SK-N-SH treated with all-trans-retinoic acid at 6 μM for 48 hours (cell line): Measurements from ENCODE around the gene REEP6.

Experiments
- ATAC-seq: fragments of 200-7000 bp; cut with Tn5 transposase; 3 replicates; pipeline ENCODE4 v1.9.1; 2020; ENCODE audit warnings: mild to moderate bottlenecking, moderate library complexity
- ARNTL ChIP-seq: fragments of 450-650 bp; formaldehyde crosslinking; IDR thresholded peaks from 2 replicates; pipeline ENCODE4 v1.5.0; 2020; ENCODE audit warnings: low read depth, mild to moderate bottlenecking, moderate library complexity, borderline replicate concordance
- BACH2 ChIP-seq: fragments of 250-450 bp; sonication (Bioruptor Pico); IDR thresholded peaks from 2 replicates; pipeline ENCODE4 v1.9.0; 2021; ENCODE audit warnings: mild to moderate bottlenecking, borderline replicate concordance
- CSDC2 ChIP-seq: fragments of 250-450 bp; sonication (Bioruptor Pico); IDR thresholded peaks from 2 replicates; pipeline ENCODE4 v1.5.0; 2020; ENCODE audit warnings: mild to moderate bottlenecking, moderate library complexity
- CSRNP3 ChIP-seq: fragments of 250-450 bp; sonication (Bioruptor Pico); IDR thresholded peaks from 2 replicates; pipeline ENCODE4 v1.5.1; 2021; ENCODE audit warnings: mild to moderate bottlenecking, moderate library complexity
- ISL1 ChIP-seq: fragments of 250-450 bp; sonication (Bioruptor Pico); IDR thresholded peaks from 2 replicates; pipeline ENCODE4 v2.1.2; 2022; ENCODE audit warnings: mild to moderate bottlenecking, moderate library complexity
- PPARA ChIP-seq: fragments of 250-450 bp; sonication (Bioruptor Pico); IDR thresholded peaks from 2 replicates; pipeline ENCODE4 v1.5.0; 2020; ENCODE audit warnings: mild to moderate bottlenecking, borderline replicate concordance
- TCF4 ChIP-seq: fragments of 250-450 bp; sonication (Bioruptor Pico); IDR thresholded peaks from 2 replicates; pipeline ENCODE4 v1.8.0; 2021; ENCODE audit warnings: mild to moderate bottlenecking, moderate library complexity, borderline replicate concordance
- TOX ChIP-seq: fragments of 250-450 bp; sonication (Bioruptor Pico); IDR thresholded peaks from 2 replicates; pipeline ENCODE4 v1.8.0; 2021; ENCODE audit warnings: mild to moderate bottlenecking, moderate library complexity, borderline replicate concordance
- TSHZ2 ChIP-seq: fragments of 250-450 bp; sonication (Bioruptor Pico); IDR thresholded peaks from 2 replicates; pipeline ENCODE4 v1.5.0; 2020; ENCODE audit warnings: mild to moderate bottlenecking, moderate library complexity
- ZC3H10 ChIP-seq: fragments of 250-450 bp; sonication (Bioruptor Pico); IDR thresholded peaks from 2 replicates; pipeline ENCODE4 v1.5.1; 2021; ENCODE audit warnings: mild to moderate bottlenecking, moderate library complexity
- ZFP3 ChIP-seq: fragments of 250-450 bp; sonication (Bioruptor Pico); IDR thresholded peaks from 2 replicates; pipeline ENCODE4 v1.5.0; 2020; ENCODE audit warnings: mild to moderate bottlenecking, moderate library complexity
- ZFP30 ChIP-seq: fragments of 450-650 bp; formaldehyde crosslinking; IDR thresholded peaks from 2 replicates; pipeline ENCODE4 v1.5.0; 2022; ENCODE audit warnings: mild to moderate bottlenecking, moderate library complexity
- ZNF565 ChIP-seq: fragments of 450-650 bp; formaldehyde crosslinking; conservative IDR thresholded peaks from 2 replicates; pipeline ENCODE4 v1.5.0; 2020; ENCODE audit warnings: low read depth, mild to moderate bottlenecking, moderate library complexity
- ZNF70 ChIP-seq: fragments of 450-650 bp; formaldehyde crosslinking; IDR thresholded peaks from 2 replicates; pipeline ENCODE4 v1.5.0; 2020; ENCODE audit warnings: mild to moderate bottlenecking, moderate library complexity
- ZNF8 ChIP-seq: fragments of 450-650 bp; formaldehyde crosslinking; IDR thresholded peaks from 2 replicates; pipeline ENCODE4 v1.5.0; 2020; ENCODE audit warnings: mild to moderate bottlenecking, moderate library complexity
- TF ChIP-seq, protein P1 (sequence below): fragments of 250-450 bp; sonication (Bioruptor Pico); IDR thresholded peaks from 2 replicates; pipeline ENCODE4 v1.8.0; 2020; ENCODE audit warnings: mild to moderate bottlenecking, moderate library complexity, borderline replicate concordance

Gene REEP6

DNA sequence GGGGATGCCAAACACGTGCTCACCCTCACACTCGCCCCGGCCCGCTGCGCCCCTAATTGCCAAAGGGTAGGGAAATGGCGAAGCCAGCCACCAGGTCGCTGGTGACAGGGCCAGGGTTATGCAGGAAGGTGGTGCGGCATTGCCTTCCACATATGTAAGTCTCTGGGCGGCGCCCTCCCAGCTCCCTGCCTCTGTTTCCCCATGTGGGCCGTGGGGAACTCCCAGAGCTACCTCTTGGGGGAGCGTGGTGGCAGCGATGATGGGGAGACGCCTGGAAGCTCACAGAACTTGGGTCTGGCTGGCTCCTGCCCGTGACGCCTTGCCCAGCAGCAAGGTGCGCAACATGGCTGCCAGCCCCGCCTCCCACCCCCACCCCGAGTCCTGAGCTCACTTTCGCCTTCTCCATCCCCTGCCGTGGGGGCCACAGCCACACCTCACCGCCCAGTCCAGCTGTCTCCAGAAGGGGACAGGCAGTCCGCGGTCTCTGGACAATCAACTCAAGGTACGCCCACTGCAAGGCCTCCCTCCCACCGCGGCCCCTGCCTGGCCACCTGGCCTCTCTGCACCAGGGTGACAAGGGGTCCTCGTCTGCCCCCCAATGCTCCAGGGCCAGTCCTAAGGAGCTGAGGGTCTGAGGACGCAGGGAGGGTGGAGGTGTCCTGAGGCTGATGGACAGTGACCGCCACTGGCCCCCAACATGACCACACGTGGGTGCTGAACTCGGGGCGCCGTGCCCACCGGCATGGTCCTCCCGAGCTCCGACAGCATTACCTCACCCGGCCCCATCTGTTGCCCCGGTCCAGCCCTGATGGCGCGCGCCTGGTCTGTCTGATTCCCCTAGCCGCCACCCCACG is 18.5 kb upstream of the REEP6 start:
- no peak; the same call in 1 of the 3 replicates for ATAC-seq
- TF ChIP-seq ZFP30 (CRISPR knock-in tag) (no peak), ZNF8 (CRISPR knock-in tag) (no peak), ARNTL (no peak), BACH2 (no peak), ZNF70 (CRISPR knock-in tag) (no peak)
- TF ChIP-seq, protein P1, sequence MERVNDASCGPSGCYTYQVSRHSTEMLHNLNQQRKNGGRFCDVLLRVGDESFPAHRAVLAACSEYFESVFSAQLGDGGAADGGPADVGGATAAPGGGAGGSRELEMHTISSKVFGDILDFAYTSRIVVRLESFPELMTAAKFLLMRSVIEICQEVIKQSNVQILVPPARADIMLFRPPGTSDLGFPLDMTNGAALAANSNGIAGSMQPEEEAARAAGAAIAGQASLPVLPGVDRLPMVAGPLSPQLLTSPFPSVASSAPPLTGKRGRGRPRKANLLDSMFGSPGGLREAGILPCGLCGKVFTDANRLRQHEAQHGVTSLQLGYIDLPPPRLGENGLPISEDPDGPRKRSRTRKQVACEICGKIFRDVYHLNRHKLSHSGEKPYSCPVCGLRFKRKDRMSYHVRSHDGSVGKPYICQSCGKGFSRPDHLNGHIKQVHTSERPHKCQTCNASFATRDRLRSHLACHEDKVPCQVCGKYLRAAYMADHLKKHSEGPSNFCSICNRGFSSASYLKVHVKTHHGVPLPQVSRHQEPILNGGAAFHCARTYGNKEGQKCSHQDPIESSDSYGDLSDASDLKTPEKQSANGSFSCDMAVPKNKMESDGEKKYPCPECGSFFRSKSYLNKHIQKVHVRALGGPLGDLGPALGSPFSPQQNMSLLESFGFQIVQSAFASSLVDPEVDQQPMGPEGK (CRISPR knock-in tag), result no peak
- TF ChIP-seq, all 23 proteins: peak for 0

GRCh38 chr19:1473085-1473851 is 17.7 kb upstream of the REEP6 start:
- TF ChIP-seq ARNTL (no peak), TOX (CRISPR knock-in tag) (no peak), ZNF565 (CRISPR knock-in tag) (no peak), ZC3H10 (CRISPR knock-in tag) (no peak), ZNF70 (CRISPR knock-in tag) (no peak)
- no peak; the same call in 2 of the 3 replicates for ATAC-seq

DNA sequence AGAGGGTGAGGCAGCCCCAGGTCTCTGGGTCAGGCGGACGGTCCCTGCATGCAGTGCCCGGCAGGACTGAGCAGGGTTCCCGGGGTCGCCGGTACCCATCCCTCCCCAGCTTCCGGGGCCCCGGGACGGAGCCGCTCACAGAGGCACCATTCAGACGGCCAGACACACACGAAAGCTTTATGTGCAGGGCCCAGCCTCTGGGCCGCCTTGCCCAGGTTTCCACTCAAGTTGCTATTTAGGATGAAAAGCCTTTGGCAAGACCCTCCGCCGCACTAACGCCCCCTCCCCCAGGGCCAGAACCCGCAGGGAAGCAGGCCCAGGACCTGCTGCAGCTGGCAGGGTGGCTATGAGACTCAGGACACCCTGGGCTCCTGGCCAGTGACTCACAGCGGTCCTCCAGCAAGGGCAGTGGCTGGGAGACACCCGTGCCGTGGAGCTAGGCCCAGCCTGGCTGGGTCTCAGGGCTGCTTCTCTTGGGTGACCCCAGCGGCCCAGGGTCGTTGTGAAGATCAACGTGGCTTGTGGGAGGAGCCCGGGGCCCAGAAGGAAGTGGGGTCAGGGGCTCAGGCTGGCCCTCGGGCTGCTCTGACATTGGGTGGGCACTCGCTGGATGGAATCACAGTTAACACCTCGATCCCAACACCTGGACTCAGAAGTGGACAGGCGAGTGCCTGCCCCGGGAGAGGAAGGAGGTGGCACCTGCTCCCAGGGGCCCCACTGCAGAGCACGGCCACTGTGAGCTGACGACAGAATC is 16.8 kb upstream of the REEP6 start:
- TF ChIP-seq ZNF8 (CRISPR knock-in tag), result no peak
- no peak for TF ChIP-seq CSRNP3 (CRISPR knock-in tag)
- no peak for TF ChIP-seq TOX (CRISPR knock-in tag)
- TF ChIP-seq ZNF565 (CRISPR knock-in tag), result no peak
- no peak for TF ChIP-seq TCF4 (CRISPR knock-in tag)
- no peak for TF ChIP-seq ZC3H10 (CRISPR knock-in tag)
- TF ChIP-seq, protein P1 (CRISPR knock-in tag), result no peak
- TF ChIP-seq TSHZ2, result no peak
- no peak for TF ChIP-seq BACH2
- TF ChIP-seq ZNF70 (CRISPR knock-in tag), result no peak
- no peak for TF ChIP-seq ZFP30 (CRISPR knock-in tag)
- no peak for ATAC-seq

DNA sequence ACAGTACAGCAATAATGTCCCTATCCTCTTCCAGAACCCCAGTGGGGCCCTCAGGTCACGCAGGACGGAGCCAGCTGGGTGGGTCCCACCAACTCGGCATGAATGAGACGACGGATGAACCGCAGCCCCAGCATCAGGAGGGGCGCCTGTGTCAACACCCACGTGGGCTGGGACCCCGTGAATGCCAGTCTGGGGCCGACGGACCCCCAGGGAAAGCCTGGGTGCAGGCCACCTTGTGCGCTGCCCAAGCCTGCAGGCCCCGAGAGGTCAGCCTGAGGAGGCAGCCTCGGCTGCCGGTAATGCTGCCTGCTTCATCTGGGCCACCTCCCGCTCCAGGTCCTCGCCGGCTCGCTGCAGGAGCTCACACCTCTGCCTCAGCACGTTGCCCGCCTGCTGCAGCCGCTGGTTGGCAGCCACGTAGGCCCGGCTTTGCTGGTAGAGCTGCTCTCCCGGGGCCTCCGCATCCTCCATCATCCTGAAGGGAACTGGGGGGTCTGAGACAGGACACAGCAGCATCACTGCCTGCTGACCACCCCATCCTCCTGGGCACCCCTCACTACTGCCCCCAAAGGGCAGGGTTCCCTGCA is 16.1 kb upstream of the REEP6 start:
- TF ChIP-seq ZNF70 (CRISPR knock-in tag), result no peak
- TF ChIP-seq BACH2, result no peak
- no peak for TF ChIP-seq ZFP30 (CRISPR knock-in tag)
- TF ChIP-seq ZC3H10 (CRISPR knock-in tag), result no peak
- TF ChIP-seq ZNF8 (CRISPR knock-in tag), result no peak
- no peak for TF ChIP-seq ZNF565 (CRISPR knock-in tag)
- TF ChIP-seq ZFP3 (CRISPR knock-in tag), result no peak
- TF ChIP-seq TSHZ2, result no peak
- TF ChIP-seq PPARA, result no peak
- no peak for TF ChIP-seq ISL1 (CRISPR knock-in tag)
- TF ChIP-seq TOX (CRISPR knock-in tag), result no peak
- no peak for TF ChIP-seq CSDC2 (CRISPR knock-in tag)
- no peak for ATAC-seq
